NCI-H1436 (cell line): Measurements from ENCODE around the gene AQP10.
A peak's percentile ranks its signal among the peaks of the same experiment; 100 is the strongest.
"Not testable (repeated sequence)": the region's sequence is repeated elsewhere in the genome, so short reads cannot be mapped to it uniquely, and the experiment has no call there.

ENCODE experiments used
- DNase-seq: peaks from one replicate; lab custom pipeline; 2025; lab: John Stamatoyannopoulos, UW

The AQP10 gene

DNA sequence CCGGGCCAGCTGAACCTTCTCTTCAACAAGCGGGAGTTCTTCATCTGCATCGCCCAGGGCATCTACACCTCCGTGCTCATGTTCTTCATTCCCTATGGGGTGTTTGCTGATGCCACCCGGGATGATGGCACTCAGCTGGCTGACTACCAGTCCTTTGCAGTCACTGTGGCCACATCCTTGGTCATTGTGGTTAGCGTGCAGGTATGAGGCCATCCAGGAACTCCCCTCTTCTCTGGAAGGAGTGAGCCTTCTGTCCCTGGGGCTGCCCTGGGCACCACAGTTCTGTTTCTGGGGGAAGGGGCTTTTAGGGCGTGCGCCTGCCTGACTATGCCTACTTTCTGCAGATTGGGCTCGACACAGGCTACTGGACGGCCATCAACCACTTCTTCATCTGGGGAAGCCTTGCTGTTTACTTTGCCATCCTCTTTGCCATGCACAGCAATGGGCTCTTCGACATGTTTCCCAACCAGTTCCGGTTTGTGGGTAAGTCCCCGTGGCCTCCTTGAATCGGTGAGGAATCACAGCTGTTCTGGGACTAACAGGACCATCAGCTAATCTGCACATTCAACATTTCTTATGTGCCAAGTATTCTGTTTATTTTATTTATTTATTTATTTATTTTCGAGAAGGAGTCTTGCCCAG, 25.5 kb downstream of the AQP10 start:
- no peak for DNase-seq

DNA sequence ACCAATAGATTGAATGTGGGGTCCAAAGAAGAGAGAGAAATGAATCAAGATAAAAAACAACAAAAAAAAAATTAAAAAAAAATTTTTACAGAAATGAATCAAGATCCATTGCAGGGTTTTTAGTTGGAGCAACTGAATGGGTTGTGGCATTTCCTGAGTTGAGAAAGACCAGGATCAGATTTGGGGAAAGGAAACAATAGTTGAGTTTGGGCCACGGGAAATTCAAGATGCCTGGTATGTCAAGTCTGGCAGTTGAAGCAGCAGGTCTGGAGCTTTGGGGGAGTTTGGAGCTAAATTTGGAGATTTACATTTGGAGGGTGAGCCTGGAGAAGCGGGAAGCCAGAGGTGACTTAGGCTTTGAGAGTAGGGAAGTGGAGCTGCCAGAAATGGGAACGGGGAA, 27.1 kb downstream of the AQP10 start:
- DNase-seq, result no peak

DNA sequence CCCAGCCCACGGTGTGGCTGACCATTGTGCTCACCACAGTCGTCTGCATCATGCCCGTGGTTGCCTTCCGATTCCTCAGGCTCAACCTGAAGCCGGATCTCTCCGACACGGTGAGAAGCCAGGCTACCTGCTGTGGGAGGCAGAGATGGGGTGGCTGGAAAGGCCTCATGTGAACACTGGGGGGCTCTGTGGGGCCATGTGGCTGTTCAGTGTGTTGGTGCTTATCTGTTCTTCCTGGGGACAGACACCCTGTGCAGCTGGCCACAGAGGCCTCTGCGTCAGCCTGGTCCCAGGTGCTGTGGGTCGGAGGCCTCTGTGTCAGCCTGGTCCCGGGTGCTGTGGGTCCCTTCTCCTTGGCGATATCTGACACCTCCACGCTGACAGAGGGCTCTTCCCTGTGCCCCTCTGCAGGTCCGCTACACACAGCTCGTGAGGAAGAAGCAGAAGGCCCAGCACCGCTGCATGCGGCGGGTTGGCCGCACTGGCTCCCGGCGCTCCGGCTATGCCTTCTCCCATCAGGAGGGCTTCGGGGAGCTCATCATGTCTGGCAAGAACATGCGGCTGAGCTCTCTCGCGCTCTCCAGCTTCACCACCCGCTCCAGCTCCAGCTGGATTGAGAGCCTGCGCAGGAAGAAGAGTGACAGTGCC, 27.7 kb downstream of the AQP10 start:
- DNase-seq, result no peak

DNA sequence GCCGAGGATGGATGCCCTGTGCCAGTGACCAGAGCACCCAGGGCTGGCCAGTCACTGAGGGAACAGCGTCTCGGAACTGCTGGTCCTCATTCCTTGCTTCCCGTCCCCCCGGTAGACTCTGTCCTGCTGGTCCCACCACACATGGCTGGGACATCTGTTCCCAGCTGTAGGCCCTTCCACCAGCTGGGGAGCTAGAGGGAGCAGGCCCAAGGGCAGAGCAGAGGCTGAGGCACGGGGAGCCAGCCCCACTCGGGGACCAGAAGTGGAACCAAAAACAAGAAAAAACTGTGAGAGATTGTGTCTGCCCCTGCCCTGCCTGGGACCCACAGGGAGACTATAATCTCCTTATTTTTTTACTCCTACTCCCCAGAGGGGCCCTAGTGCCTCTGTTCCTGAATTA, 28.2 kb downstream of the AQP10 start:
- no peak for DNase-seq

DNA sequence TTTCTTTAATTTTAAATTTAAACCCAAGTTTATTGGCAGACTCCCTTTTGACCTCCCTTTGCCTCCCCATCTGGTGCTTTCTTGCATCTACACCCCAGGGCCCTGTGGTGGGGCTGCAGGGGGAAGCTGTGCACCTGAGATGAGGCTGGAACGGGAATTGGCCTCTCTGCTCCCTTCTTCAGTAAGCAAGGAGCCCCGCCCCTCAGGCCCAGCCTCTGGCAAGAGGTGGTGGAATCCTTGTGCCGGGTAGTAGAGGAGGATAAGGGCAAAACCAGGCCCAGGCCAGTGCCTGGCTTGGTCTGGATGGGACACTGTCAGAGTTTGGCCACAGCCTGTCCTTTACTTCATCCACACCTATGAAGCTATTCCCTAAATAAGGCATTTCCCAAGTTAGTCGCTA, 29.5 kb downstream of the AQP10 start:
- no peak for DNase-seq

DNA sequence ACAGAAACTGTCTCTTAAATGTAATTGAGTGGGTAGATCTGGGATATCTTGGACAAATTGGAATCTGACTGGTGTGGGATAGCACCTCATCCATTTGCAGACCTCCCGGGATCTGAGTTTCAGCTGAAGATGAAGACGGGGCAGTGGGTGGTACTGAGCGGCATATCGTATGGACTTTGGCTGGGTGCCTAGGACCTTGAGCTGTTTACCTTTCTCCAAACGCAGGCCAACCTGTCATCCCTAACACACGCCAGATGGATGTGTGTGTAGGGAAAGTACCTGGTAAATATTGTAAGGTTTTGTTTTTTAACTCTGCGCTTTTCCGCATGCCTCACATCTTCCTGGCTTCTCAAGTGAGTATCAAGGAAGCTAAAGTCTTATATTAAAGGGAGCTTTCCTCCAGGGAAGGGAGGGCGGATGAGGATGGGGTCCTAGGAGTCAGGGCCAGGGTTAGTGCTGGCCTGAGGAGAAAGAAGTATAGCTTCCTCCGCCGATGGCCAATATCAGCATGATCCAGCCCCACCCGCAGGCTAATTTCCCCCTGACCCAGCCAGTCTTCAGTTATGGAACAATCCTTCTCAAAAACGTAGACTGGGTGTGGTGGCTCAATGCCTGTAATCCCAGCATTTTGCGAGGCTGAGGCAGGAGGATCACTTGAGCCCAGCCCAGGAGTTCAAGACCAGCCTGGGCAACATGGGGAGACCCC, 30.6 kb downstream of the AQP10 start:
- DNase-seq, result no peak

DNA sequence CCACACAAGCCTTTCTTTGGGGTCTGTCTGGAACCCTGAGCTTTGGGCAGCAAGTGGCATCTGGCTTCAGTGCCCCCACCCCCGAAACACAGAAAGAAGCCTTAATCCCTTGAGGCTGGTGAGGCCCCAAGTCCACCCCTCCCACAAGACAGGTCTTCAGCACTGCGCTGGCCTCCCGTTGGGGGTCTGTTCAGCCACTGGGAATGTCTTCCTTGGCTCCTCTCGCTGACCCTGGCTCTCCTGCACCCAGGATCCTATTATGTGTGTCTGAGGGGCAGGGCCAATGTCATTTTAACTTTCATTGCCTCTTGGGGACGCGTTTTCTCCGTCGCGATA, 31.3 kb downstream of the AQP10 start:
- no peak for DNase-seq

DNA sequence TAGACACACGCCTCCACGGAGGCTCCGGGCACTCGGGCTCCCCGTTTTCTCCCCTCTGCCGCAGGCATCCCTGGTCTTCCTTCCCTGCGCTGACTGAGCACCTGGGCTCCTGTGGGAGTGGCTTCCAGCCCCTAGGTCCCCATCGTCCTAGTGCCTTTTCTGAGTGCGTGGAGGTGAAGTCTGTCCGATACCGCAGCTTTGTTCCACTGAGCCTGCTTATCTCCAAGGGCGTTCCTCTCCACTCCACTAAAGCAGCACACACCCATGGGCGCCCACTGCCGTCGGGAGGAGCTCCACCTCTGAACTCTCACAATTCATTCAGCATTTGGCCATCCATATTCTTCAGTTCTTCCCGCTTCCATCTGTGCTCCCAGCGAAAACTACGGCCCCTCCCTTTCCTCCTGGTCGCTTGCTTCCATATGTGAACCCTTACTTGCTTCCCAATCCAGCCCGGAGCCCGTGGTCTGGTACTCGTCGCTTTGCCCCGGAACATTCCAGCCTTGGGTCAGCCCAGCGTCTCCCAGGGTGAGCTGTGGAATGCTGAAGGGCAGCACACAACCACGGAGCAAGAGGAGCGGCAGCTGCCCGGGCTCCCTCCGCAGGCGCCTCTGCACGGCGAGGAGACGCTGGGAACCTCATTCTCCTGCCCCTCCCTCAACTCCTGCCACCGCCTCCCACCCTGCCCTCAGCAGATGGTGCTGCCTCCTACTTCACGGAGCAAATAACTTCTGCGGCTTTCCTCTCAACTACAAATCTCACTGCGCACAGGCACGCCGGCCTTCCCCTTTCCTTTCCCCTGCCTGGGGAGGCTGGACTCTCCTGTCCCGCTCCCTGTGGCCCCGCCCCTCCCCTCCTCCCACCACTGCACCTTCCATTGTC, 31.9 kb downstream of the AQP10 start:
- DNase-seq, result peak; percentile 6

DNA sequence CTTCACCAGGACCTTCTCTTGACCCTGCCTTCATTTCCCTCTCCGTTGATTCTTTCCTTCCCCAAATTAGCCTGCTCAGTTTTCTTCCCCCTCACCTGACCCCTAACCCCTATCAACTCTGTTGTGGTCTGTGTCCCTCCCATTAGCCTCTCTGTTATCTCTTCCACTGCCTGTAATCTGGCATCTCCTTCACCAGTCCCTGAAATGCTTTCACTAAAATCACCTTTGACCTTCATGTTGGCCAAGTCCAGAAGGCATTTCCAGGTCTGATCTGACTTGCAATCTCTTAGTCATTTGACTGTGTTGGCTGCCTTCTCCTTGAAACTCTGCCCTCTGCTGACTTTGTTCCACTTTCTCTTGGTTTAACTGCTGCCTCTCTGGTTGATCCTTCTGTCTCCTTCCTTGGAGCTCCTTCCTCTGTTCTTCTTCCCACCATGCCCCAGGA, 32.6 kb downstream of the AQP10 start:
- DNase-seq, result no peak

DNA sequence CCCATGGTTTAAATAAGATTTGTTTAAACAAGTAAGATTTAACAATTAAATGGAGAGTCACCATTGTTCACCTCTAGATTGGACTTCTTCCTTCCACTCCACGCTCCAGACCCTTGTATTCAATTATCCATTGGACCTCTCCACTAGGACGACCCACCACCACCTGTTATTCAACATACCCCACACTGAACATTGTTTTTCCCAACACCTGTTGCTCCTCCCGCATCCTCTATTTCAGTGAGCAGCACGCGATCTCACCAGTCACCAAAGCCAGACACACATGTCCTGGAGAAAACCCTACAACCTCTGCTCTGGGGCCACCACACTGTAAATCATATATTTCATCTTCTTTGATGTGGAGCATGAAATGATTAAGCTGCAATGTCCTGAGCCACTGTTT, 33.1 kb downstream of the AQP10 start:
- no peak for DNase-seq

DNA sequence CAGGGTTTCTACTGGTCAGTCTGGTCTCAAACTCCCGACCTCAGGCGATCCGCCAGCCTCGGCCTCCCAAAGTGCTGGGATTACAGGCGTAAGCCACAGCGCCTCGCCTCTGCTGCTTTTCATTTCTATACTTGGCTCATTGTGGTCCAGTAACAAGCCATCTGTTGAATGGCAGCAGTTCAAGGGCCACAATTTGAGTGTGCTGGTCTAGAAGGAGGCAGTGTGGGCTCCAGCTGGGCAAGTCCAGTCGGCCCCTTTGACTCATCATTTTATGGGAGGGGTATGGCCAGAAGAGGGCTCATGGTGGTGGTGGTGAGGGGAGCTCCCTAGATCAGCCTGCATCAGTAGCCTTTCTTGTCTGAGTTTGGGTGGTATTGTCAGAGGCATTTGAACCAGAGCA, 37.6 kb downstream of the AQP10 start:
- no peak for DNase-seq

DNA sequence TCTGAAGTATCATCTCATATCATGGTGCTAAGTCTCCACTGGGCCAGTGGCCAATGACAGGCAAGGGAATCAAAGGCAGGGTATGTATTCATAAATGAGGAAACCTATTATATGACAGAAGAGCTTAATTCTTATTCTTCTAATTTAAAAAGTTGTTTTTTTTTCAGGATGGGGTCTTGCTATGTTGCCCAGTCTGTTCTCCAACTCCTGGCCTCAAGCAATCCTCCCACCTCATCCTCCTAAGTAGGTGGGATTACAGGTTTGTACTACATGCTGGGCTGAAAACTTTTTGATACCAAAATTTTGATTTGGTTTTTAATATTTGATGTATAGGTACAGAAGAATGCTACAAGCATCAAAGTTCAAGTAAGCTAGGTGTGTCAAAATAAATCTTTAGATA, 39.4 kb downstream of the AQP10 start:
- no peak for DNase-seq

DNA sequence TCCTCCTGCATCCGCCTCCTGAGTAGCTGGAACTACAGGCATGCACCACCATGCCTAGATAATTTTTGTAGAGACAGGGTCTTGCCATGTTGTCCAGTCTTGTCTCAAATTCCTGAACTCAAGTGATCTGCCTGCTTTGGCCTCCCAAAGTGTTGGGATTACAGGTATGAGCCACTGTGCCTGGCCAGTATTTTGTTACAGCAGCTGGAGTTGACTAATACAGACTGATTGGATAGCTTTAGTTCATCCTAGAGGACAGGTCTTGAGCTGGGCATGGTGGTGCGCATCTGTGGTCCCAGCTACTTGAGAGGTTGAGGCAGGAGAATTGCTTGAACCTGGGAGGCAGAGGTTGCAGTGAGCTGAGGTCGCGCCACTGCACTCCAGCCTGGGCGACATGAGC, 40.0 kb downstream of the AQP10 start:
- not testable (repeated sequence) for DNase-seq

DNA sequence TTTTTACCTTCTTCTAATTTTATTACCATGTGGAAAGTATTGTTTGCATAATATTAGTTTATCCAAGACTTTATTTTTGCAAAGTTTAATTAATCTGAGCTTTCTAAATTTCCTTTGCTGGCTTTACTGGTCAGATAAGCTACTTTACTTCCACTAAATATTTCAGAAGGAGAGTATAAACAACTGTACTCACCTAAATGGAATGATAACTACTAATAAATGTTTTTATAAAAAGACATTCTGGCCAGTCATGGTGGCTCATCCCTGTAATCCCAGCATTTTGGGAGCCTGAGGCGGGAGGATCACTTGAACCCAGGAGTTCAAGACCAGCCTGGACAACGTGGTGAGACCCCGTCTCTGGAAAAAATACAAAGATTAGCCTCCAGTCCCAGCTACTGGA, 40.5 kb downstream of the AQP10 start:
- DNase-seq, result no peak

DNA sequence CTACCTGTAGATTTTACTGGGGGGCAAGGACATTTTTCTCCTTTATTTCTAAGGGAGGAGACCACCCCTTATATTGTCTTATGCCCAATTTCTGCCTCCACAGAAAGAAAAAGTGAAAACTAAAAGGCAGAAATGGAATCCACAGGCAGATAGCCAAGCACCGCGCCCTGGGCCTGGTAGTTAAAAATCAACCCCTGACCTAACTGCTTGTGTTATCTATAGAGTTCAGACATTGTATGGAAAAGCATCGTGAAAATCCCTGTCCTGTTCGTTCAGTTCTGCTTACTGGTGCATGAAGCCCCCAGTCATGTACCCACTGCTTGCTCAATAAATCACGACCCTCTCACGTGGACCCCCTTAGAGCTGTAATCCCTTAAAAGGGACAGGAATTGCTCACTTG, 50.5 kb downstream of the AQP10 start:
- no peak for DNase-seq

DNA sequence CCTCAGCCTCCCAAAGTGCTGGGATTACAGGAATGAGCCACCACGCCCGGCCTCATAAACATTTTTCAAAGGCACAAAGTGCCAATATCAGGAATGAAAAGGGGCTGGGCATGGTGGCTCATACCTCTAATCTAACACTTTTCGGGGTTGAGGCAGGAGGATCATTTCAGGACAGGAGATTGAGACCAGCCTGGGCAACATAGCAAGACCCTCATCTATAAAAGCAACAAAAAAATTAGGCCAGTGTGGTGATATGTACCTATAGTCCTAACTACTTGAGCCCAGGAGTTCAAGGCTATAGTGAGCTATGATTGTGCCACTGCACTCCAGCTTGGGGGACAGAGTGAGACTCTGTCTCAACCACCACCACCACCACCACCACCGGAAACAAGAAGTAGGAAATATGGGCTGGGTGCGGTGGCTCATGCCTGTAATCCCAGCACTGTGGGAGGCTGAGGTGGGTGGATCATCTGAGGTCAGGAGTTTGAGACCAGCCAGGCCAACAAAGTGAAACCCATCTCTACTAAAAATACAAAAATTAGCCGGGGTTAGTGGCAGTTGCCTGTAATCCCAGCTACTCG, 53.0 kb downstream of the AQP10 start:
- DNase-seq, result not testable (repeated sequence)
